Small intestine (tissue), 7 donors: ENCODE data around the gene CNOT6. TPM values are rescaled to one million over a fixed set of nuclear protein-coding genes. Genes with fewer than 3 reads are reported as not detected.
"Not testable (repeated sequence)": the region's sequence is repeated elsewhere in the genome, so short reads cannot be mapped to it uniquely, and the experiment has no call there.

Source experiments
- DNase-seq, 2 donors: peaks; one replicate each; pipeline versions ENCODE4 v3.0.0 to v3.0.0-alpha.2; 2013
- FAIRE-seq: peaks from 2 replicates; lab custom pipeline; 2012; peaks lifted over from hg19 to GRCh38; lab: Jason Lieb, UNC
- H3K27ac ChIP-seq, 3 donors: one replicate each; pipeline ENCODE4 v1.5.1; 2013; ENCODE audit warnings: low read length in 2 of 3, mild to moderate bottlenecking in 2 of 3, control low read depth in 1 of 3, inconsistent platforms in 1 of 3, low read depth in 1 of 3, moderate library complexity in 1 of 3
- H3K27me3 ChIP-seq, 3 donors: one replicate each; pipeline ENCODE4 v1.6.1; 2013; ENCODE audit warnings: low read length in 3 of 3, inconsistent platforms in 1 of 3; ENCODE audit not compliant: control insufficient read depth in 3 of 3, insufficient read depth in 3 of 3
- H3K36me3 ChIP-seq, 3 donors: one replicate each; pipeline ENCODE4 v1.6.1; 2013; ENCODE audit warnings: low read length in 3 of 3, inconsistent platforms in 1 of 3, low read depth in 1 of 3, mild to moderate bottlenecking in 1 of 3, moderate library complexity in 1 of 3; ENCODE audit not compliant: control insufficient read depth in 3 of 3, insufficient read depth in 2 of 3
- H3K4me1 ChIP-seq, 3 donors: one replicate each; pipeline ENCODE4 v1.6.1; 2013; ENCODE audit warnings: low read length in 2 of 3, inconsistent platforms in 1 of 3, low read depth in 1 of 3, mild to moderate bottlenecking in 1 of 3, moderate library complexity in 1 of 3; ENCODE audit not compliant: control insufficient read depth in 3 of 3, insufficient read depth in 2 of 3
- H3K4me3 ChIP-seq, 3 donors: one replicate each; pipeline ENCODE4 v1.5.1; 2013; ENCODE audit warnings: low read length in 3 of 3, control low read depth in 1 of 3, inconsistent platforms in 1 of 3, low read depth in 1 of 3, mild to moderate bottlenecking in 1 of 3, moderate library complexity in 1 of 3
- H3K9me3 ChIP-seq, 2 donors: one replicate each; pipeline ENCODE4 v1.6.1; 2013; ENCODE audit warnings: low read depth in 1 of 2, low read length in 1 of 2; ENCODE audit not compliant: control insufficient read depth in 2 of 2, insufficient read depth in 1 of 2
- WGBS, 3 donors: extraction: QIAGEN DNeasy Blood & Tissue Kit; methylation state at CpG; one replicate each; pipeline ENCODE4 v1.1.7; 2013; 5-methylcytosine and 5-hydroxymethylcytosine counted together
- polyA plus RNA-seq, 4 donors: library from polyadenylated mRNA; stranded (reverse) in 3 of 4; unstranded in 1 of 4; fragments of 200-250 nt in 3 of 4; fragments of 120-200 nt in 1 of 4; gene quantifications; one replicate each; pipeline versions ENCODE4 v1.2.1 to v1.2.3, GENCODE V29; 2013
- donor health status: healthy with polysubstance abuse.
- donor health status: control.
- donor health status: control.
- donor health status: Bipolar disorder and iron deficiency.
- donor health status: healthy.

The CNOT6 gene
- polyA plus RNA-seq, 4 donors: 9.5 to 30.7 (median 14.5) TPM

- H3K9me3 ChIP-seq: peaks cover 0 to 2% of the 10 kb centered on the region in 2 donors
- no peaks in the 10 kb centered on the region for H3K36me3 ChIP-seq
- WGBS, 3 donors: 75 to 77% (median 75%) methylated on average over 9 of the region's 9 CpGs
- no peak overlapping the region for H3K4me3 ChIP-seq
- DNase-seq (no peak), FAIRE-seq (no peak)
- no peak overlapping the region for H3K27ac ChIP-seq
- no peaks in the 10 kb centered on the region for H3K4me1 ChIP-seq
- peaks cover 0 to 1% (median 0%) of the 10 kb centered on the region in 3 donors for H3K27me3 ChIP-seq
Observed at GRCh38 chr5:180461303-180461702, 32.9 kb upstream of the CNOT6 start.

GRCh38 chr5:180463216-180463900 is 30.8 kb upstream of the CNOT6 start:
- H3K27ac ChIP-seq: no peak overlapping the region
- DNase-seq (no peak), FAIRE-seq (no peak)

GRCh38 chr5:180463916-180464602 is 30.1 kb upstream of the CNOT6 start:
- 56 to 78% (median 66%) methylated on average over 13 of the region's 13 CpGs for WGBS, 3 donors
- DNase-seq (no peak), FAIRE-seq (no peak)
- no peaks in the 10 kb centered on the region for H3K36me3 ChIP-seq
- no peak overlapping the region for H3K4me3 ChIP-seq
- no peaks in the 10 kb centered on the region for H3K4me1 ChIP-seq
- no peak overlapping the region for H3K27ac ChIP-seq
- no peaks in the 10 kb centered on the region for H3K9me3 ChIP-seq
- peaks cover 0 to 1% (median 0%) of the 10 kb centered on the region in 3 donors for H3K27me3 ChIP-seq

More at GRCh38 chr5:180463216-180463900, 30.8 kb upstream of the CNOT6 start:
- Histone ChIP-seq H3K27me3 (peaks cover 0 to 1% (median 0%) of the 10 kb centered on the region in 3 donors), H3K36me3 (no peaks in the 10 kb centered on the region), H3K4me3 (no peak overlapping the region), H3K9me3 (no peaks in the 10 kb centered on the region), H3K4me1 (no peaks in the 10 kb centered on the region)
- WGBS, 3 donors: 65 to 70% (median 66%) methylated on average over 8 of the region's 8 CpGs

- Histone ChIP-seq H3K36me3 (no peaks in the 10 kb centered on the region), H3K27me3 (peaks cover 0 to 4% (median 0%) of the 10 kb centered on the region in 3 donors), H3K4me3 (no peak overlapping the region), H3K4me1 (no peaks in the 10 kb centered on the region), H3K27ac (no peak overlapping the region), H3K9me3 (no peaks in the 10 kb centered on the region)
- FAIRE-seq: no peak
- DNase-seq: no peak
- WGBS, 3 donors: 23 to 45% (median 30%) methylated on average over 5 of the region's 5 CpGs
Observed at GRCh38 chr5:180464603-180464970, 29.6 kb upstream of the CNOT6 start.

- not testable (repeated sequence) for H3K4me3 ChIP-seq, FAIRE-seq, DNase-seq, H3K4me1 ChIP-seq, H3K36me3 ChIP-seq, H3K27me3 ChIP-seq, H3K9me3 ChIP-seq, H3K27ac ChIP-seq
- 90 to 96% (median 94%) methylated on average over 4 of the region's 4 CpGs for WGBS, 3 donors
Observed at GRCh38 chr5:180465052-180465451, 29.1 kb upstream of the CNOT6 start.

GRCh38 chr5:180466316-180466715 is 27.9 kb upstream of the CNOT6 start:
- Histone ChIP-seq H3K27ac (no peak overlapping the region), H3K36me3 (no peaks in the 10 kb centered on the region), H3K4me1 (peaks cover 0 to 2% (median 0%) of the 10 kb centered on the region in 3 donors), H3K27me3 (peaks cover 0 to 5% (median 4%) of the 10 kb centered on the region in 3 donors), H3K9me3 (no peaks in the 10 kb centered on the region), H3K4me3 (no peak overlapping the region)
- DNase-seq (no peak), FAIRE-seq (no peak)
- 82 to 90% (median 84%) methylated on average over 15 of the region's 15 CpGs for WGBS, 3 donors

- H3K4me3 ChIP-seq: peak overlapping the region in 1 of 3 donors; percentile 6
- FAIRE-seq (no peak), DNase-seq (peak; percentile 11 to 74)
- peaks cover 0 to 12% (median 4%) of the 10 kb centered on the region in 3 donors for H3K27me3 ChIP-seq
- no peaks in the 10 kb centered on the region for H3K36me3 ChIP-seq
- no peak overlapping the region for H3K27ac ChIP-seq
- WGBS, 3 donors: 33 to 47% (median 37%) methylated on average over 19 to 22 of the region's 22 CpGs
- peaks cover 0 to 2% (median 0%) of the 10 kb centered on the region in 3 donors for H3K4me1 ChIP-seq
- no peaks in the 10 kb centered on the region for H3K9me3 ChIP-seq
Observed at GRCh38 chr5:180467028-180467975, 26.9 kb upstream of the CNOT6 start.
